ENCODE results near the gene EIF4B.

GRCh38 chr12:53049571-53050318 is 43.5 kb downstream of the EIF4B start, which contains the start of gene TNS2:
- TF ChIP-seq CTCF (IDR thresholded peaks at IDR 0.05) = no peak
- TF ChIP-seq EZH2 (IDR thresholded peaks at IDR 0.05) = no peak
- no peak for TF ChIP-seq EZH2phosphoT487 (IDR thresholded peaks at IDR 0.05)

Measured in neural progenitor cell (in vitro differentiated cells).